Trophoblast cell (in vitro differentiated cells and primary cell): ENCODE data around the gene RAB11FIP3. TPM values are rescaled to one million over a fixed set of nuclear protein-coding genes. Genes with fewer than 3 reads are reported as not detected.

Experiments
- DNase-seq, 2 donors: peaks; one replicate each; pipeline ENCODE4 v3.0.0-alpha.2; 2016
- H2AFZ ChIP-seq: 2 replicates; pipeline ENCODE4 v1.6.1; 2013; ENCODE audit warnings: low read length, moderate library complexity, mild to moderate bottlenecking; ENCODE audit not compliant: insufficient read depth, poor library complexity
- H2AK5ac ChIP-seq: 2 replicates; pipeline ENCODE4 v1.6.1; 2013; ENCODE audit warnings: mild to moderate bottlenecking, low read length
- H2BK120ac ChIP-seq: 2 replicates; pipeline ENCODE4 v1.6.1; 2013; ENCODE audit warnings: low read length, mild to moderate bottlenecking, moderate library complexity; ENCODE audit not compliant: insufficient read depth, poor library complexity
- H2BK12ac ChIP-seq: 2 replicates; pipeline ENCODE4 v1.6.1; 2013; ENCODE audit warnings: mild to moderate bottlenecking, low read length, moderate library complexity
- H2BK5ac ChIP-seq: 2 replicates; pipeline ENCODE4 v1.6.1; 2013; ENCODE audit warnings: low read length, low read depth, moderate library complexity, mild to moderate bottlenecking; ENCODE audit not compliant: poor library complexity
- H3K14ac ChIP-seq: 2 replicates; pipeline ENCODE4 v1.6.1; 2013; ENCODE audit warnings: mild to moderate bottlenecking, low read length
- H3K18ac ChIP-seq: 2 replicates; pipeline ENCODE4 v1.6.1; 2013; ENCODE audit warnings: mild to moderate bottlenecking, low read length
- H3K23ac ChIP-seq: 2 replicates; pipeline ENCODE4 v1.6.1; 2013; ENCODE audit warnings: low read length
- H3K27ac ChIP-seq: 2 replicates; pipeline ENCODE4 v1.5.1; 2013; ENCODE audit warnings: low read depth, mild to moderate bottlenecking, inconsistent platforms, low read length, moderate library complexity
- H3K27me3 ChIP-seq: 2 replicates; pipeline ENCODE4 v1.6.1; 2013; ENCODE audit warnings: inconsistent platforms, mild to moderate bottlenecking, low read length, moderate library complexity; ENCODE audit not compliant: insufficient read depth
- H3K36me3 ChIP-seq, 2 experiments: 1 replicate in 1 of 2; 2 replicates in 1 of 2; pipeline ENCODE4 v1.6.1; 2013; ENCODE audit warnings: low read length in 2 of 2, mild to moderate bottlenecking in 2 of 2, moderate library complexity in 1 of 2; ENCODE audit not compliant: insufficient read depth in 2 of 2, control insufficient read depth in 1 of 2
- H3K4ac ChIP-seq: 2 replicates; pipeline ENCODE4 v1.6.1; 2013; ENCODE audit warnings: low read depth, mild to moderate bottlenecking, low read length, moderate library complexity
- H3K4me1 ChIP-seq, 2 experiments: 1 replicate in 1 of 2; 2 replicates in 1 of 2; pipeline ENCODE4 v1.6.1; 2013; ENCODE audit warnings: low read length in 2 of 2, mild to moderate bottlenecking in 2 of 2, moderate library complexity in 1 of 2; ENCODE audit not compliant: insufficient read depth in 2 of 2, control insufficient read depth in 1 of 2
- H3K4me2 ChIP-seq: 2 replicates; pipeline ENCODE4 v1.6.1; 2013; ENCODE audit warnings: inconsistent platforms, mild to moderate bottlenecking, low read length, moderate library complexity
- H3K4me3 ChIP-seq: 2 replicates; pipeline ENCODE4 v1.5.1; 2013; ENCODE audit warnings: mild to moderate bottlenecking, low read depth, low read length, inconsistent platforms
- H3K79me1 ChIP-seq: one replicate; pipeline ENCODE4 v1.6.1; 2013; ENCODE audit warnings: low read length
- H3K79me2 ChIP-seq: 2 replicates; pipeline ENCODE4 v1.6.1; 2013; ENCODE audit warnings: low read length, mild to moderate bottlenecking; ENCODE audit not compliant: control insufficient read depth, insufficient read depth, poor library complexity
- H3K9ac ChIP-seq: 2 replicates; pipeline ENCODE4 v1.6.1; 2013; ENCODE audit warnings: mild to moderate bottlenecking, low read length
- H3K9me3 ChIP-seq: 2 replicates; pipeline ENCODE4 v1.6.1; 2013; ENCODE audit warnings: low read depth, mild to moderate bottlenecking, control low read depth, inconsistent platforms, low read length; ENCODE audit not compliant: insufficient read depth
- H4K12ac ChIP-seq: 2 replicates; pipeline ENCODE4 v1.6.1; 2013; ENCODE audit warnings: low read depth, mild to moderate bottlenecking, low read length, moderate library complexity
- H4K8ac ChIP-seq: 2 replicates; pipeline ENCODE4 v1.6.1; 2013; ENCODE audit warnings: low read depth, mild to moderate bottlenecking, low read length, moderate library complexity
- H4K91ac ChIP-seq: one replicate; pipeline ENCODE4 v1.6.1; 2013; ENCODE audit warnings: low read depth, mild to moderate bottlenecking, low read length, moderate library complexity
- WGBS: extraction: QIAGEN DNeasy Blood & Tissue Kit; methylation state at CpG from one replicate; pipeline ENCODE4 v1.1.7; 2013; ENCODE audit warnings: missing lambda C conversion rate; ENCODE audit not compliant: insufficient read length, insufficient coverage; ENCODE audit errors: extremely low coverage; 5-methylcytosine and 5-hydroxymethylcytosine counted together
- polyA plus RNA-seq: library from polyadenylated mRNA; stranded (reverse); fragments of 200-250 nt; gene quantifications from 2 replicates; pipeline ENCODE4 v1.2.3, GENCODE V29; 2013

Gene RAB11FIP3
- polyA plus RNA-seq: 13.6 and 14.0 TPM in 2 replicates

- Histone ChIP-seq H3K4ac (peak within 1 kb of the TSS; percentile 68), H3K36me3 (no peaks in the 10 kb centered on the region), H2BK120ac (peak within 1 kb of the TSS; percentile 44), H2AFZ (peak within 1 kb of the TSS; percentile 84), H3K4me1 (peaks cover 15 to 18% of the 10 kb centered on the region in 2 experiments), H2BK5ac (no peak within 1 kb of the TSS), H2BK12ac (no peak within 1 kb of the TSS), H4K91ac (peak within 1 kb of the TSS; percentile 55), H3K14ac (peak within 1 kb of the TSS; percentile 42), H3K9me3 (peaks cover 2% of the 10 kb centered on the region), H3K27me3 (peaks cover 17% of the 10 kb centered on the region), H3K27ac (no peak within 1 kb of the TSS), H3K79me2 (peaks cover 10% of the 10 kb centered on the region), H3K4me3 (peak within 1 kb of the TSS; percentile 78), H3K23ac (no peak within 1 kb of the TSS), H3K79me1 (peaks cover 5% of the 10 kb centered on the region), H2AK5ac (peak within 1 kb of the TSS; percentile 71), H3K9ac (peak within 1 kb of the TSS; percentile 71), H4K12ac (peak within 1 kb of the TSS; percentile 21), H3K18ac (peak within 1 kb of the TSS; percentile 98), H4K8ac (peak within 1 kb of the TSS; percentile 75), H3K4me2 (peak within 1 kb of the TSS; percentile 84)
- no CpG with 5 or more reads among the region's 77 CpGs for WGBS
- DNase-seq: peak; percentile 34 to 69
These were observed at the start of gene RAB11FIP3 for GRCh38 chr16:425082-425718. Gene RAB11FIP3, plus strand, starts transcription at chr16:425649. Its CDS starts 358 bp downstream, at chr16:426007.

DNA sequence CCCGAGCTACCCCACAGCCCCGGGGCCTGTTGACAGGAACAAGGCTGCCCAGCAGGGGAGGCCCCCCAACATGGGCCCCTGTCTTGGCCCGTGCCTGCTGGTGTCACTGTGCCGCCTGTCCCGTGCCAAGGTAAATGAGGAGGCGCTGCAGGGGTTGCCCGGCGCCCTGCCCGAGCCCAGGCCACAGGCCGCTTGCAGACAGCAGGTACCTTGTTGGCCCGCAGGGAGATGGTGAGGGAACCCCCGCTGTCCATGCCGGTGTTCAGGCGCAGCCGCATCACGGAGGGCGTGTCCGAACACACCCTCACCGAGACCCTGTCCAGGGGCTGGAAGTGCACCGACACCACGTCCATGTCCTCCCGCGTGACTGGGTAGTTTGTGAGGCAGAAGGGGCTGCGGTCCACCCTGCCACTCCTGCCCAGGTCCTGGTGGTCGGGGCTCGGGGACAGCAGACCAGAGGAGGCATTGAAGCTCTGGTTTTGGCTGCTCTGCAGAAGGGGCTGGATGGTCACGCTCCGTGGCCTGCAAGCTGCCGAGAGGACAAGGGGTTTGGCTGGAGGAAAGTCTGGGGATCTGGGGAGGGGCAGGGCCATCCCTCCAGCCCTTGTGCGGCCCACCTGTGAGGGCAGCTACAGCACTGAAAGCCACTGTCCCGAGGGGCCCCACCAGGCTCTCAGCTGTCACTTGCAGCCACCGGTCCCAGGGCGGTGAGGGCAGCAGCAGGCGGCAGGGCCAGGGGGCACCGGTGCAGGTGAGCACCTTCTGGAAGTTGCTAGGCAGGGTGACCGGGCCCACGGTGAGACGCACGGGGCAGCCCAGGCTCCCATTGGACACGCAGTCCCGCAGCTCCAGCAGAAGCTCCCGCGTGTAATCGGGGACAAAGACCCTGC lies 49.3 kb upstream of the RAB11FIP3 start:
- no peak overlapping the region for H3K18ac ChIP-seq
- H3K4me1 ChIP-seq: peaks cover 8 to 16% of the 10 kb centered on the region in 2 experiments
- WGBS: no CpG with 5 or more reads among the region's 44 CpGs
- no peak for DNase-seq
- H3K4ac ChIP-seq: no peak overlapping the region
- no peak overlapping the region for H3K9ac ChIP-seq
- H3K79me2 ChIP-seq: peaks cover 10% of the 10 kb centered on the region
- H3K4me2 ChIP-seq: no peak overlapping the region
- no peak overlapping the region for H2BK5ac ChIP-seq
- no peak overlapping the region for H3K27ac ChIP-seq
- H2AK5ac ChIP-seq: no peak overlapping the region
- H2AFZ ChIP-seq: no peak overlapping the region
- peaks cover 5% of the 10 kb centered on the region for H3K79me1 ChIP-seq
- H2BK120ac ChIP-seq: no peak overlapping the region
- no peak overlapping the region for H2BK12ac ChIP-seq
- H3K9me3 ChIP-seq: peaks cover 3% of the 10 kb centered on the region
- H3K4me3 ChIP-seq: no peak overlapping the region
- no peak overlapping the region for H3K23ac ChIP-seq
- H3K36me3 ChIP-seq: peaks cover 65 to 67% of the 10 kb centered on the region in 2 experiments
- no peak overlapping the region for H4K91ac ChIP-seq
- no peak overlapping the region for H4K12ac ChIP-seq
- no peaks in the 10 kb centered on the region for H3K27me3 ChIP-seq
- no peak overlapping the region for H4K8ac ChIP-seq
- no peak overlapping the region for H3K14ac ChIP-seq

- no peak overlapping the region for H2BK12ac ChIP-seq
- no peak overlapping the region for H3K18ac ChIP-seq
- no peak overlapping the region for H3K23ac ChIP-seq
- no peak overlapping the region for H3K27ac ChIP-seq
- H3K9ac ChIP-seq: no peak overlapping the region
- H2BK5ac ChIP-seq: no peak overlapping the region
- peaks cover 3% of the 10 kb centered on the region for H3K9me3 ChIP-seq
- no peak overlapping the region for H3K14ac ChIP-seq
- H4K91ac ChIP-seq: no peak overlapping the region
- no peak overlapping the region for H4K12ac ChIP-seq
- no peak overlapping the region for H4K8ac ChIP-seq
- H3K79me1 ChIP-seq: peaks cover 9% of the 10 kb centered on the region
- H3K79me2 ChIP-seq: peaks cover 12% of the 10 kb centered on the region
- peaks cover 58 to 60% of the 10 kb centered on the region in 2 experiments for H3K36me3 ChIP-seq
- WGBS: no CpG with 5 or more reads among the region's 26 CpGs
- peak overlapping the region; percentile 8 for H3K4me3 ChIP-seq
- H3K4me1 ChIP-seq: peaks cover 8 to 14% of the 10 kb centered on the region in 2 experiments
- H2BK120ac ChIP-seq: no peak overlapping the region
- H3K4me2 ChIP-seq: no peak overlapping the region
- H2AK5ac ChIP-seq: no peak overlapping the region
- no peak overlapping the region for H3K4ac ChIP-seq
- H2AFZ ChIP-seq: no peak overlapping the region
- no peaks in the 10 kb centered on the region for H3K27me3 ChIP-seq
- DNase-seq: no peak
These were observed 48.5 kb upstream of the RAB11FIP3 start for GRCh38 chr16:376817-377418.

GRCh38 chr16:377419-377951 lies 48.0 kb upstream of the RAB11FIP3 start:
- H3K4me1 ChIP-seq: peaks cover 8 to 17% of the 10 kb centered on the region in 2 experiments
- no peak overlapping the region for H3K27ac ChIP-seq
- H3K9ac ChIP-seq: no peak overlapping the region

More at GRCh38 chr16:377419-377951, 48.0 kb upstream of the RAB11FIP3 start:
- DNase-seq: no peak
- no CpG with 5 or more reads among the region's 42 CpGs for WGBS
- no peak overlapping the region for H2BK120ac ChIP-seq
- H3K4ac ChIP-seq: no peak overlapping the region
- H3K14ac ChIP-seq: no peak overlapping the region
- no peak overlapping the region for H3K23ac ChIP-seq
- peaks cover 3% of the 10 kb centered on the region for H3K9me3 ChIP-seq
- no peak overlapping the region for H4K8ac ChIP-seq
- peaks cover 14% of the 10 kb centered on the region for H3K79me1 ChIP-seq
- no peak overlapping the region for H2AFZ ChIP-seq
- H2BK12ac ChIP-seq: no peak overlapping the region
- H3K4me3 ChIP-seq: no peak overlapping the region
- peaks cover 16% of the 10 kb centered on the region for H3K79me2 ChIP-seq
- H3K36me3 ChIP-seq: peaks cover 52 to 54% of the 10 kb centered on the region in 2 experiments
- H3K18ac ChIP-seq: no peak overlapping the region
- H3K27me3 ChIP-seq: no peaks in the 10 kb centered on the region
- H4K91ac ChIP-seq: no peak overlapping the region
- H3K4me2 ChIP-seq: no peak overlapping the region
- no peak overlapping the region for H2AK5ac ChIP-seq
- H2BK5ac ChIP-seq: no peak overlapping the region
- no peak overlapping the region for H4K12ac ChIP-seq
